ENCODE results near the gene LAMC3. TPM values are rescaled to one million over a fixed set of nuclear protein-coding genes. Genes with fewer than 3 reads are reported as not detected.

LAMC3 gene
- polyA plus RNA-seq, 1 of the 3 experiments (the other 2 are of a cell fraction), result 0.07 TPM

GRCh38 chr9:131013015-131013755, 4.2 kb downstream of the LAMC3 start:
- DNase-seq, result no peak
- 62% methylated on average over 12 of the region's 22 CpGs for WGBS (ENCODE audit: low lambda C conversion rate)
- no peak overlapping the region for H3K4me3 ChIP-seq (ENCODE audit: low read depth in 2 of 2, low read length in 1 of 2)
- H3K27ac ChIP-seq (ENCODE audit: low read depth in 2 of 2, low read length in 1 of 2), result no peak overlapping the region
- TF ChIP-seq TEAD4 (IDR thresholded peaks at IDR 0.05; ENCODE audit: borderline replicate concordance, insufficient read depth) (no peak), RCOR1 (IDR thresholded peaks at IDR 0.05; ENCODE audit: low read length) (no peak), YY1 (IDR thresholded peaks at IDR 0.05; ENCODE audit: low read depth) (no peak), REST (IDR thresholded peaks at IDR 0.05; ENCODE audit: low read depth, low read length) (no peak), RAD21 (IDR thresholded peaks at IDR 0.05; ENCODE audit: low read length) (no peak), NRF1 (IDR thresholded peaks at IDR 0.05; ENCODE audit: low read depth, low read length) (no peak), RXRA (IDR thresholded peaks at IDR 0.05; ENCODE audit: borderline replicate concordance, low read depth) (no peak), JUND (IDR thresholded peaks at IDR 0.05) (no peak), TAF1 (IDR thresholded peaks at IDR 0.05; ENCODE audit: borderline replicate concordance, low read depth, low read length) (no peak), CHD2 (IDR thresholded peaks at IDR 0.05; ENCODE audit: low read length, partially characterized antibody) (no peak), POLR2AphosphoS5 (IDR thresholded peaks at IDR 0.05; ENCODE audit: low read depth, low read length) (no peak), USF2 (IDR thresholded peaks at IDR 0.05; ENCODE audit: borderline replicate concordance, low read depth, low read length) (no peak), FOXJ3 (CRISPR knock-in tag; IDR thresholded peaks at IDR 0.05) (no peak), MEF2A (IDR thresholded peaks at IDR 0.05; ENCODE audit: borderline replicate concordance, low read depth) (no peak), EP300 (IDR thresholded peaks at IDR 0.05; ENCODE audit: borderline replicate concordance in 1 of 2, low read depth in 1 of 2, low read length in 1 of 2) (no peak), NFIC (IDR thresholded peaks at IDR 0.05; ENCODE audit: borderline replicate concordance) (no peak)
- H3K36me3 ChIP-seq (replicated peaks in 1 of 2; ENCODE audit: control insufficient read depth in 1 of 2, insufficient read depth in 2 of 2, low read length in 1 of 2), result no peaks in the 10 kb centered on the region
- H3K9ac ChIP-seq, result no peak overlapping the region
- no peaks in the 10 kb centered on the region for H3K79me2 ChIP-seq (ENCODE audit: insufficient read depth)
- POLR2A ChIA-PET, result no interaction called here
- H3K27me3 ChIP-seq (ENCODE audit: insufficient read depth), result peaks cover 20% of the 10 kb centered on the region
- CTCF ChIA-PET, result interaction anchor here (5.0 kb wide), 1 partner anchor 33 kb away, joined by 31 read pairs; no protein-coding TSS in a partner anchor
- no peaks in the 10 kb centered on the region for H4K20me1 ChIP-seq (ENCODE audit: insufficient read depth)
- H3F3A ChIP-seq (replicated peaks; ENCODE audit: insufficient read depth), result no peaks in the 10 kb centered on the region
- H2AFZ ChIP-seq (ENCODE audit: low read depth), result no peak overlapping the region
- no peaks in the 10 kb centered on the region; a peak in 1 of 4 replicates for H3K4me1 ChIP-seq (ENCODE audit: control insufficient read depth in 1 of 2, insufficient read depth in 2 of 2, low read depth in 1 of 2, low read length in 1 of 2)
- no peaks in the 10 kb centered on the region for H3K9me2 ChIP-seq
- no peaks in the 10 kb centered on the region for H3K9me3 ChIP-seq
- H3K4me2 ChIP-seq, result no peak overlapping the region

All from SK-N-SH (cell line).